Glutamatergic neuron (in vitro differentiated cells): ENCODE data around the gene JRKL. TPM values are rescaled to one million over a fixed set of nuclear protein-coding genes. Genes with fewer than 3 reads are reported as not detected.
A peak's percentile ranks its signal among the peaks of the same experiment; 100 is the strongest.

Source experiments
- DNase-seq: peaks from one replicate; pipeline ENCODE4 v3.0.0; 2022
- H3K27ac Mint-ChIP-seq: one replicate; pipeline ENCODE4 v1.8.0; 2020; ENCODE audit warnings: mild to moderate bottlenecking, mixed read lengths, inconsistent platforms; ENCODE audit not compliant: unreplicated experiment
- H3K27me3 Mint-ChIP-seq: one replicate; pipeline ENCODE4 v1.8.0; 2020; ENCODE audit warnings: mild to moderate bottlenecking, moderate library complexity, mixed read lengths, inconsistent platforms; ENCODE audit not compliant: unreplicated experiment
- H3K36me3 Mint-ChIP-seq: one replicate; pipeline ENCODE4 v1.8.0; 2020; ENCODE audit warnings: mild to moderate bottlenecking, mixed read lengths, inconsistent platforms; ENCODE audit not compliant: unreplicated experiment
- H3K4me1 Mint-ChIP-seq: one replicate; pipeline ENCODE4 v1.8.0; 2020; ENCODE audit warnings: mild to moderate bottlenecking, low read depth, mixed read lengths, inconsistent platforms; ENCODE audit not compliant: unreplicated experiment
- H3K4me3 Mint-ChIP-seq: one replicate; pipeline ENCODE4 v1.8.0; 2020; ENCODE audit warnings: mild to moderate bottlenecking, mixed read lengths, inconsistent platforms; ENCODE audit not compliant: unreplicated experiment
- H3K9me3 Mint-ChIP-seq: one replicate; pipeline ENCODE4 v1.8.0; 2020; ENCODE audit warnings: mild to moderate bottlenecking, moderate library complexity, mixed read lengths, inconsistent platforms; ENCODE audit not compliant: unreplicated experiment
- CTCF ChIP-seq: fragments of 200-600 bp; sonication (generic); IDR thresholded peaks from one replicate; pipeline ENCODE4 v1.5.0; 2021; ENCODE audit not compliant: partially characterized antibody, unreplicated experiment
- total RNA-seq: library from RNA; stranded (reverse); fragmentation: NEBNext Ultra II Directional; extraction: Animal tissue kit (Norgen Biotek cat#: 25700); gene quantifications from one replicate; pipeline ENCODE4 v1.2.1, GENCODE V29; 2021; ENCODE audit not compliant: unreplicated experiment

JRKL gene
- total RNA-seq, 1 donor from 2014 or later, result 7.8 TPM

DNA sequence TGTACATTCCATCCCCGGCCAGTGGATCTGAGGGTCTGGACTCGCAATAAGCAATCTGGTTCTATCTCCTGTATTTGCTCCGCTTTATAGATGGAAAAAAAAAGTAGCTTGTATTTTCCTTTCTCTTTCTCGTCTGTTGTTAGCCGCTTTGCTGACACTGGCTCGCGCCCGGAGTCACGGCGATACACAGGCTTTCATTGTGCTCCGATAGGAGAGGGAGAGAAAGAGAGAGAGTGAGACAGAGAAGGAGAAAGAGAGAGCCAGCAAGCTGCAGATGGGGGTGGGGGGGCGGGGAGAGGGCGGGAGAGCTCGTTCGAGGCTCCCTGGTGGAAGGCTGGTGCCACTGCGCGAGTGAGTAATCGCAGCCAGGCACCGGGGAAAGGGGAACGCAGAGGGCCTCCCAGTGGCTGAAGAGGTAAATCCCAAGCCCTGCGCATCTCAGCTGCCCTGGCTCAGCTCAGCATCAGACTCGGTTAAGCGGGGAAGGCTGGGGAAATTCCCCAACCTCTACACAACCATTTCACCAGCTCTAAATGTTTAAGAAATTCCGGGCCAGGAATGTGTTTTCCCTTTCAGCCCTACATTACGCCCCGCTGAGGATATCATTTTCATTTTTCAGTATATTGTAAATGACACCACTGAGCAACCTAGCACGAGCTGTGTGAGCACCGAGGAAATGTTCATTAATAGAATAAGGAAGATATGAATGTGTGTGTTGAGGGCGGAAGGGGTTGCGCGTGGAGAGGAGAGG, 46.7 kb upstream of the JRKL start, which contains the start of gene MAML2:
MAML2 (minus strand) TSS at position 235 of the 751 bp plus-strand sequence. CDS start 1,300 bp downstream, outside the sequence.
- peak; percentile 91 for DNase-seq
- Mint-ChIP-seq H3K4me1 (peaks cover 13% of the 10 kb centered on the region), H3K27ac (peak within 1 kb of the TSS; percentile 67), H3K4me3 (peak within 1 kb of the TSS; percentile 94), H3K27me3 (no peaks in the 10 kb centered on the region), H3K9me3 (no peaks in the 10 kb centered on the region), H3K36me3 (no peaks in the 10 kb centered on the region)
- peak; percentile 74 for TF ChIP-seq CTCF

DNA sequence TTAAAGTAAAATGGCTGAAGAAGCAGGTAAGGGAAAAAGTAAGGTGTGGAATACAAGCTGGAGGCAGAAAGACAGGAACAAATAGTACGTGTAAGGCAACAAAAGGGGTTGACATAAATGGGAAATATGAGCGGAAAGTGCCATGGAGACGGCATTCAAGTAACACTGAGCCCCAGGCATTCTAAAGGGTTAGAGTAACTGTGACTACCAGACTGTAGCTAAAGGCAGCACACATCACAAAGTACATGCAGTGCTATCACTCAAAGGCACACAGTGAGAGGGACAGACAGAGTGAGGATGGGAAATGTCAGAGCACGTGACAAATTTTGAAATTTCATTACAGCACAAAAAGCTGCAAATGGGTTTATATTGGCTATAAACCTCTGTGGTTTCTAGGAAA, 33.0 kb upstream of the JRKL start:
- TF ChIP-seq CTCF, result no peak
- H3K36me3 Mint-ChIP-seq, result no peaks in the 10 kb centered on the region
- H3K4me1 Mint-ChIP-seq, result no peaks in the 10 kb centered on the region
- H3K9me3 Mint-ChIP-seq, result no peaks in the 10 kb centered on the region
- no peak overlapping the region for H3K4me3 Mint-ChIP-seq
- H3K27ac Mint-ChIP-seq, result no peak overlapping the region
- peaks cover 2% of the 10 kb centered on the region for H3K27me3 Mint-ChIP-seq
- no peak for DNase-seq

DNA sequence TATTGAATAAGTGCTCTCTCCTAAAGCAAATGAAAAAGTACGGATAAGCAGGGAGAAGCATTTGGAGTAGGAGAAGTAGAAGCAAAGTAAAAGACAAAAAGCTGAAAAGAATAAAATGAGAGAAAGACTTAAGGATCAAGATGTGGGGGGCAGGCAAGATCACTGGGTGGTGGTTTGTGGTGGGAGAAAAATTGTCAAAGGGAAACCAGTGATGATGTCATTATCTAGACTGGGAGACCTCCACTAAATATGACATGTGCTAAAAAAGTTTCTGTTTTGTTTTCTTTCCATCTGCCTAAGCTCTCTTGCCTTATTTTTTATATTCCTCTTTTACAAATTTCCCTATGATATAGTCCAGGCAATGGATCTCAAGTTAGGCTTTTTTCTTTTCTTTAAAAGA, 32.0 kb upstream of the JRKL start:
- Mint-ChIP-seq H3K4me3 (no peak overlapping the region), H3K4me1 (no peaks in the 10 kb centered on the region), H3K27ac (no peak overlapping the region), H3K36me3 (no peaks in the 10 kb centered on the region), H3K27me3 (peaks cover 2% of the 10 kb centered on the region), H3K9me3 (no peaks in the 10 kb centered on the region)
- DNase-seq, result no peak
- no peak for TF ChIP-seq CTCF

DNA sequence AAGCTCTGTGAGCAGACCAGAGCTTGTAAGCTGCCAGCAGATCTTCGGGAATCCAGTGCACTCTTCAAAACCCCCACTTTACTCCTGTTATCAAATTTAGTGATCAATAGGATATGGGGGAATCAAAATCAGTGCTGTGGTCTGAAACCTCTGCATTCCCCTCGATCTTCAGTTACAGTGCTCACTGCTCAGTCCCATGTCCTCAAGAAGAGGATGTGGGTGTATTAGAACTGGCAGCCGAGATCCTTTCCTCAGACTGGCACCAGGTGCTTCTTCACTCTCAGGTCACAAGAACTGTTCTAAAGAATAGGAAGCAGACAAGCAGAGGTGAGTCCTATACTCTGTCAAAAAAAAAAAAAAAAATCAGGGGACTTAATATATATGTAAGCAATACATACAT, 31.5 kb upstream of the JRKL start:
- Mint-ChIP-seq H3K36me3 (no peaks in the 10 kb centered on the region), H3K9me3 (no peaks in the 10 kb centered on the region), H3K27ac (no peak overlapping the region), H3K27me3 (peaks cover 2% of the 10 kb centered on the region), H3K4me3 (no peak overlapping the region), H3K4me1 (no peaks in the 10 kb centered on the region)
- no peak for DNase-seq
- no peak for TF ChIP-seq CTCF

DNA sequence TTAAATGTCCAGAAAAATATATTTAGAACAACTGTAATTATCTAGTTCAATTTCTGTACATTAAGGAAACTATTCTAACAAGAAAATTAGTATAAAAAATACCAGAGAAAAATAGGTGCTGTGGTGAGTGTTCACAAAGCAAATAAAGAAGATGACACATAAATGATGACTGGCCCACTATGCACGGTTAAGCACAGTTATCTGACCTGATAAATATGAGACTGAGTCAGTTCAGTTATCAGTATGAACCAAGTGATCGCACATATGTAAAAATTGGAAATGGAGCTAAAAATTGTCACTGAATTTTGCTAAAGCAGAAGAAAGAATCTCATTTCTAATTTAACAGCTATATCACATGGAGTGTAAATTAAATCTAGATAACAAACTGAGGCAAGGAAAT, 28.0 kb upstream of the JRKL start:
- H3K4me3 Mint-ChIP-seq, result no peak overlapping the region
- H3K36me3 Mint-ChIP-seq, result no peaks in the 10 kb centered on the region
- peaks cover 2% of the 10 kb centered on the region for H3K27me3 Mint-ChIP-seq
- no peaks in the 10 kb centered on the region for H3K4me1 Mint-ChIP-seq
- H3K27ac Mint-ChIP-seq, result no peak overlapping the region
- TF ChIP-seq CTCF, result no peak
- no peak for DNase-seq
- H3K9me3 Mint-ChIP-seq, result no peaks in the 10 kb centered on the region
